Endometrial microvascular endothelial cells (primary cell): ENCODE data around the gene ZNF234. TPM values are rescaled to one million over a fixed set of nuclear protein-coding genes. Genes with fewer than 3 reads are reported as not detected.
"Not testable (repeated sequence)": the region's sequence is repeated elsewhere in the genome, so short reads cannot be mapped to it uniquely, and the experiment has no call there.

Source experiments
- in situ Hi-C: cut with HindIII; loops from 2 replicates; pipeline ENCODE4 v1.10.0; 2017; ENCODE audit warnings: low sequenced_read_pairs, low pct_unique_long_range_greater_than_20kb; ENCODE audit errors: inconsistent ontology term
- total RNA-seq: library from RNA; depleted of rRNA; stranded (reverse); fragments of >200 nt; gene quantifications from one replicate; pipeline ENCODE4 v1.2.3, GENCODE V29; 2015; ENCODE audit errors: inconsistent ontology term

The ZNF234 gene
- 4.0 TPM for total RNA-seq

GRCh38 chr19:44141191-44142058 is at the start of gene ZNF234:
Gene ZNF234 (plus strand): TSS chr19:44141554. CDS start chr19:44144633, 3,079 bp downstream.
- in situ Hi-C loops: no loop called here

- in situ Hi-C loops: no loop called here
Observed at GRCh38 chr19:44092108-44092507, 49.2 kb upstream of the ZNF234 start.

- in situ Hi-C loops: no loop called here
Observed at GRCh38 chr19:44093931-44094765, 47.2 kb upstream of the ZNF234 start, which contains the start of gene ZNF224. Gene ZNF224 (plus strand): TSS chr19:44094361. CDS start chr19:44097874, 3,513 bp downstream.

- in situ Hi-C loops: no loop called here
Observed at GRCh38 chr19:44107751-44108150, 33.6 kb upstream of the ZNF234 start.

- in situ Hi-C loops: no loop called here
Observed at GRCh38 chr19:44109458-44109857, 31.9 kb upstream of the ZNF234 start.

- in situ Hi-C loops: no loop called here
Observed at GRCh38 chr19:44111910-44112463, 29.4 kb upstream of the ZNF234 start.

GRCh38 chr19:44112802-44113137 is 28.6 kb upstream of the ZNF234 start:
- in situ Hi-C loops: no loop called here

- in situ Hi-C loops: no loop called here
Observed at GRCh38 chr19:44113138-44113783, 28.1 kb upstream of the ZNF234 start, which contains the start of gene ZNF225. Gene ZNF225 (plus strand): TSS chr19:44113399. CDS start chr19:44115828, 2,429 bp downstream.

GRCh38 chr19:44113784-44114390 is 27.5 kb upstream of the ZNF234 start:
- in situ Hi-C loops: no loop called here

- in situ Hi-C loops: not testable (repeated sequence)
Observed at GRCh38 chr19:44121162-44121561, 20.2 kb upstream of the ZNF234 start.

- in situ Hi-C loops: no loop called here
Observed at GRCh38 chr19:44131955-44132354, 9.4 kb upstream of the ZNF234 start.

GRCh38 chr19:44142059-44142433 is 692 bp downstream of the ZNF234 start:
- in situ Hi-C loops: no loop called here

- in situ Hi-C loops: no loop called here
Observed at GRCh38 chr19:44149776-44150175, 8.4 kb downstream of the ZNF234 start.

GRCh38 chr19:44151491-44151890 is 10.1 kb downstream of the ZNF234 start:
- in situ Hi-C loops: no loop called here

- in situ Hi-C loops: no loop called here
Observed at GRCh38 chr19:44156475-44156874, 15.1 kb downstream of the ZNF234 start.

- in situ Hi-C loops: no loop called here
Observed at GRCh38 chr19:44163789-44164188, 22.4 kb downstream of the ZNF234 start.

- in situ Hi-C loops: no loop called here
Observed at GRCh38 chr19:44164327-44164672, 22.9 kb downstream of the ZNF234 start.

GRCh38 chr19:44164673-44165512 is 23.5 kb downstream of the ZNF234 start, which contains the start of gene ZNF226:
Gene ZNF226 (plus strand): TSS chr19:44165100. CDS start chr19:44170081, 4,981 bp downstream.
- in situ Hi-C loops: no loop called here
